Activated CD8-positive, alpha-beta memory T cell treated with anti-CD3 and anti-CD28 coated beads, Interleukin-2, amount 10 ng/mL, durations not matched to agents 7 days and 5 days (primary cell): ENCODE measurements around the gene DENND10. TPM values are rescaled to one million over a fixed set of nuclear protein-coding genes. Genes with fewer than 3 reads are reported as not detected.
"Not testable (repeated sequence)": the region's sequence is repeated elsewhere in the genome, so short reads cannot be mapped to it uniquely, and the experiment has no call there.

ENCODE experiments used
- ATAC-seq: fragments of 150-1000 bp; cut with Tn5 transposase; one replicate; pipeline ENCODE4 v1.10.0; 2021; ENCODE audit warnings: moderate library complexity
- CTCF ChIA-PET: fragments of 350-600 bp; sonication (Branson Sonifier 250); formaldehyde crosslinking; loops from one replicate; lab custom pipeline; 2021; ENCODE audit warnings: antibody characterized with exemption; lab: Charles Lee
- DNase-seq: peaks from one replicate; pipeline ENCODE4 v3.0.0-alpha.2; 2020
- H3K27ac Mint-ChIP-seq: one replicate; pipeline ENCODE4 v1.8.0; 2021; ENCODE audit warnings: mild to moderate bottlenecking, mixed read lengths
- H3K27me3 Mint-ChIP-seq: one replicate; pipeline ENCODE4 v1.8.0; 2021; ENCODE audit warnings: mixed read lengths
- H3K36me3 Mint-ChIP-seq: one replicate; pipeline ENCODE4 v1.8.0; 2021; ENCODE audit warnings: mild to moderate bottlenecking, mixed read lengths
- H3K4me1 Mint-ChIP-seq: one replicate; pipeline ENCODE4 v1.8.0; 2021; ENCODE audit warnings: mixed read lengths
- H3K4me3 Mint-ChIP-seq: one replicate; pipeline ENCODE4 v1.8.0; 2021; ENCODE audit warnings: mild to moderate bottlenecking, moderate library complexity, mixed read lengths
- H3K9me3 Mint-ChIP-seq: one replicate; pipeline ENCODE4 v1.8.0; 2022; ENCODE audit warnings: low read depth, mixed read lengths
- total RNA-seq, 2 experiments: library from RNA; stranded (reverse); gene quantifications; one replicate each; pipeline ENCODE4 v1.2.3, GENCODE V29; 2021

DENND10 gene
- total RNA-seq, 2 experiments from 2014 or later = 41.2 to 47.4 TPM

- CTCF ChIA-PET = interaction anchor here (1.5 to 2.3 kb wide), 5 partner anchors 8 to 41 kb away, joined by 4 to 6 read pairs (median 5); partner anchors contain the start of gene GRK5
Measured at GRCh38 chr10:119166118-119166500, 62.2 kb downstream of the DENND10 start.

GRCh38 chr10:119166564-119166963 lies 62.7 kb downstream of the DENND10 start:
- peaks cover 43% of the 10 kb centered on the region for H3K4me1 Mint-ChIP-seq
- H3K36me3 Mint-ChIP-seq = peaks cover 27% of the 10 kb centered on the region
- H3K4me3 Mint-ChIP-seq = peak overlapping the region; percentile 81
- no peak for ATAC-seq
- H3K9me3 Mint-ChIP-seq = no peaks in the 10 kb centered on the region
- H3K27me3 Mint-ChIP-seq = no peaks in the 10 kb centered on the region
- no peak for DNase-seq
- CTCF ChIA-PET = interaction anchor here (1.5 to 2.3 kb wide), 2 partner anchors 10 to 35 kb away, joined by 4 to 5 read pairs; no protein-coding TSS in a partner anchor
- H3K27ac Mint-ChIP-seq = peak overlapping the region; percentile 94

More at GRCh38 chr10:119166118-119166500, 62.2 kb downstream of the DENND10 start:
- Mint-ChIP-seq H3K9me3 (no peaks in the 10 kb centered on the region), H3K27ac (peak overlapping the region; percentile 94), H3K36me3 (peaks cover 25% of the 10 kb centered on the region), H3K27me3 (no peaks in the 10 kb centered on the region), H3K4me3 (peak overlapping the region; percentile 81), H3K4me1 (peaks cover 46% of the 10 kb centered on the region)
- ATAC-seq = peak; percentile 1
- DNase-seq = no peak

- DNase-seq = no peak
- CTCF ChIA-PET = interaction anchor here (1.0 to 1.5 kb wide), 2 partner anchors 25 to 36 kb away, joined by 4 read pairs; no protein-coding TSS in a partner anchor
- Mint-ChIP-seq H3K9me3 (no peaks in the 10 kb centered on the region), H3K27ac (peak overlapping the region; percentile 94), H3K27me3 (no peaks in the 10 kb centered on the region), H3K4me1 (peaks cover 41% of the 10 kb centered on the region), H3K4me3 (no peak overlapping the region), H3K36me3 (peaks cover 28% of the 10 kb centered on the region)
- ATAC-seq = no peak
Measured at GRCh38 chr10:119167041-119167440, 63.1 kb downstream of the DENND10 start.

DNA sequence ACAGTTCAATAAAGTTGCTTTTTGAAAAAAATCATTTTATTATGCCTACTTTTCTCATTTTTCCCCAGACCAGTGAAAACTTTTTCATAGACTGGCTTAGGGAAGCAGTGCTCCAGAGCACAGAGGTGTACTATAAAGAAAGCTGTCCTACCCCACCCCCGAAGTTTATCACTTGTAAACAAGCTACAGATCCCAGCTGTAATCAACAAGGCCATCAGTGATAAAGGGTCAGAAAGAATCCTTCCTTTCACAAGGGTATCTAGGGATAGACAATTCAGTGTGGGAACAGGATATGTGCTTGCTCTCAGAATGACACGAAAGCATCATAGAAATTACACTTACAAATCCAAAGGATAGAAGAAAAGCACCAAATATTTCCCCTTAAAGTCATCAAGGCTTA lies 70.2 kb downstream of the DENND10 start:
- ATAC-seq (no peak), DNase-seq (no peak)
- Mint-ChIP-seq H3K4me1 (peaks cover 34% of the 10 kb centered on the region), H3K4me3 (no peak overlapping the region), H3K27me3 (no peaks in the 10 kb centered on the region), H3K9me3 (no peaks in the 10 kb centered on the region), H3K27ac (no peak overlapping the region), H3K36me3 (peaks cover 50% of the 10 kb centered on the region)
- CTCF ChIA-PET = interaction anchor here (1.5 kb wide), 1 partner anchor 9 kb away, joined by 4 read pairs; the partner anchor contains the start of gene SFXN4

DNA sequence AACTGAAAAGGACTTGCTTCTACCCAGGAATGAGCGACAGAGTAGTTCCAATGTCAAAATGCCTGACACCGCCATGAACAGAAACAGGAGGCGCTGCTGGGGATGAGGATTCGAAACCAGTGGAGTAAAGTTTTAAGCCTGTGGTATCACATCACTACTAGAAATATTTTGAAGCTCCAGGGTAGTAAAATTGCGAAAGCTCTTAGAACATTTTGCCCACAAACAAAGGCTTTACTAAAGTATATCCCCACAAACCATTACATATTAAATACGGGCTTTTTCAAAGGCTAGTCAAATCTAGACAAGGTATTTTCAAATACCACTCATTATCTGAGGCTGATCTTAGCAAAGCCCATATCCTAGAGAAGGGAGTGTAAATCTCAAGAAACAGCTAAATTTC lies 72.3 kb downstream of the DENND10 start:
- CTCF ChIA-PET = interaction anchor here (0.7 to 2.1 kb wide), 8 partner anchors 11 to 522 kb away, joined by 3 to 5 read pairs (median 4); partner anchors contain the start of genes GRK5, RGS10 and SFXN4
- H3K27me3 Mint-ChIP-seq = no peaks in the 10 kb centered on the region

GRCh38 chr10:119177708-119178371 lies 73.9 kb downstream of the DENND10 start:
- Mint-ChIP-seq H3K27ac (peak overlapping the region; percentile 97), H3K4me3 (peak overlapping the region; percentile 96), H3K9me3 (no peaks in the 10 kb centered on the region), H3K27me3 (no peaks in the 10 kb centered on the region), H3K4me1 (peaks cover 34% of the 10 kb centered on the region), H3K36me3 (peaks cover 26% of the 10 kb centered on the region)
- ATAC-seq = peak; percentile 46
- DNase-seq = peak; percentile 75
- CTCF ChIA-PET = interaction anchor here (1.2 to 2.1 kb wide), 3 partner anchors 32 to 365 kb away, joined by 3 to 5 read pairs (median 3); partner anchors contain the start of gene RGS10

More for the DNA sequence above, 72.3 kb downstream of the DENND10 start:
- ATAC-seq (no peak), DNase-seq (no peak)
- Mint-ChIP-seq H3K27ac (peak overlapping the region; percentile 97), H3K9me3 (no peaks in the 10 kb centered on the region), H3K4me1 (peaks cover 39% of the 10 kb centered on the region), H3K4me3 (peak overlapping the region; percentile 96), H3K36me3 (peaks cover 40% of the 10 kb centered on the region)

DNA sequence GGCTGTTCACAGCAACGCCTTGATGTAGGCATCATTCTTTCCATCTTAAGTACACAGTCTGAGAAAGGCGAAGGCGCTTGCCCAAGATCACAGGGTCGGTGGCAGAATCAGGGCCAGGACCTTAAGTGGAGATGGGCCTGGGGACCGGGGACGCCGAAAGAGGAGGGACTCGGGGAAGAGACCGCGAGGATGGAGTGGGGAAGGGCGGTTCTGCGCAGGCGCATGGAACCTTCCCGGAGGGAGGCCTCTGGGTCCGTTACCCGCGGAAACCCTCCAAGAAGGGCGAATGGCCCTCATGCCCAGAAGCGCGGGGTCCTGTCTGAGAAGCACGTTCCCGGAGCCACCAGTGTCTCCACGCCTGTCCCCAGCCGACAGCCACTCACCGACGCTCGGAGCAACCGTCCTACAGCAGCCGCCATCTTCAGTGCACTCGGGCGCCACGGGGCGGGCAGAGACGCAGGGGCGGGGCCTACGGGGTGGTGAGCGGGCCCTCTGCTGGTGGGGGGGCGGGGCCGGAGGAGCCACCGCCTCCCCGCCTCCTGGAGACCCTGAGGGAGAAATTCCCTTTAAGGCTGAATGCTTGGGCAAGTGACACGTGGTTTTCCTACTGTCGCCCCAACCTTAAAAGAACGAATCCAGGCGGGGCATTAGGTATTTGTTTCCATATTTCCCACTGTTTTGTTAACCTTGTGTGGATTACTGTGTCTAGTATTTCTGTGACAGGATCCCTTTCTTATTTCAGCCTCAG lies 74.6 kb downstream of the DENND10 start, which contains the start of gene PRDX3:
Gene PRDX3 (minus strand): TSS at position 441 of the 748 bp plus-strand sequence. CDS start 22 bp downstream, at position 419.
- DNase-seq (peak; percentile 96), ATAC-seq (peak; percentile 96)
- peak within 1 kb of the TSS; percentile 96 for H3K4me3 Mint-ChIP-seq
- H3K27ac Mint-ChIP-seq = peak within 1 kb of the TSS; percentile 97
- CTCF ChIA-PET = interaction anchor here (0.8 to 1.5 kb wide), 5 partner anchors 11 to 266 kb away, joined by 3 to 8 read pairs (median 5); no protein-coding TSS in a partner anchor
- H3K27me3 Mint-ChIP-seq = no peaks in the 10 kb centered on the region
- H3K9me3 Mint-ChIP-seq = no peaks in the 10 kb centered on the region
- H3K4me1 Mint-ChIP-seq = peaks cover 35% of the 10 kb centered on the region
- H3K36me3 Mint-ChIP-seq = peaks cover 25% of the 10 kb centered on the region

GRCh38 chr10:119180850-119181400 lies 77.0 kb downstream of the DENND10 start:
- not testable (repeated sequence) for H3K9me3 Mint-ChIP-seq, H3K27ac Mint-ChIP-seq, H3K27me3 Mint-ChIP-seq, DNase-seq, ATAC-seq, H3K4me3 Mint-ChIP-seq
- peaks cover 14% of the 10 kb centered on the region for H3K36me3 Mint-ChIP-seq
- peaks cover 32% of the 10 kb centered on the region for H3K4me1 Mint-ChIP-seq
- CTCF ChIA-PET = interaction anchor here (1.1 kb wide), 1 partner anchor 18 kb away, joined by 4 read pairs; no protein-coding TSS in a partner anchor

GRCh38 chr10:119183664-119184412 lies 79.9 kb downstream of the DENND10 start:
- no peak for DNase-seq
- Mint-ChIP-seq H3K36me3 (peaks cover 2% of the 10 kb centered on the region), H3K27me3 (no peaks in the 10 kb centered on the region), H3K4me1 (peaks cover 14% of the 10 kb centered on the region), H3K4me3 (no peak overlapping the region), H3K27ac (peak overlapping the region; percentile 68), H3K9me3 (no peaks in the 10 kb centered on the region)
- CTCF ChIA-PET = interaction anchor here (0.7 to 1.4 kb wide), 3 partner anchors 15 to 23 kb away, joined by 3 read pairs; partner anchors contain the start of gene GRK5
- peak; percentile 60 for ATAC-seq

Other genes starting within 250 kb of the DENND10 start
- under 1 TPM; 0.23 to 0.28 TPM for gene NANOS1, start 74.4 kb upstream of the DENND10 start, total RNA-seq
- gene EIF3A, start 23.3 kb upstream of the DENND10 start, total RNA-seq = 100 to 1,000 TPM; 131 to 162 TPM
- gene SFXN4, start 61.6 kb downstream of the DENND10 start, total RNA-seq = 10 to 100 TPM; 29.9 to 33.4 TPM
- 100 to 1,000 TPM; 124 to 166 TPM for gene PRDX3, start 74.7 kb downstream of the DENND10 start, total RNA-seq
- gene GRK5, start 103.5 kb downstream of the DENND10 start, total RNA-seq = 10 to 100 TPM; 23.2 to 29.5 TPM